GM12875 (cell line): ENCODE measurements around the gene ARL2BP.

Source experiments
- H3K4me3 ChIP-seq: one replicate; pipeline ENCODE4 v1.5.1; 2011; ENCODE audit warnings: low read depth, low read length, control low read depth
- TF ChIP-seq, protein P1 (sequence below): IDR thresholded peaks from 2 replicates; pipeline ENCODE4 v1.5.1; 2011; ENCODE audit warnings: low read depth, mild to moderate bottlenecking, control low read depth, inconsistent platforms, low read length, moderate library complexity, borderline replicate concordance; ENCODE audit not compliant: insufficient read depth

Gene ARL2BP

DNA sequence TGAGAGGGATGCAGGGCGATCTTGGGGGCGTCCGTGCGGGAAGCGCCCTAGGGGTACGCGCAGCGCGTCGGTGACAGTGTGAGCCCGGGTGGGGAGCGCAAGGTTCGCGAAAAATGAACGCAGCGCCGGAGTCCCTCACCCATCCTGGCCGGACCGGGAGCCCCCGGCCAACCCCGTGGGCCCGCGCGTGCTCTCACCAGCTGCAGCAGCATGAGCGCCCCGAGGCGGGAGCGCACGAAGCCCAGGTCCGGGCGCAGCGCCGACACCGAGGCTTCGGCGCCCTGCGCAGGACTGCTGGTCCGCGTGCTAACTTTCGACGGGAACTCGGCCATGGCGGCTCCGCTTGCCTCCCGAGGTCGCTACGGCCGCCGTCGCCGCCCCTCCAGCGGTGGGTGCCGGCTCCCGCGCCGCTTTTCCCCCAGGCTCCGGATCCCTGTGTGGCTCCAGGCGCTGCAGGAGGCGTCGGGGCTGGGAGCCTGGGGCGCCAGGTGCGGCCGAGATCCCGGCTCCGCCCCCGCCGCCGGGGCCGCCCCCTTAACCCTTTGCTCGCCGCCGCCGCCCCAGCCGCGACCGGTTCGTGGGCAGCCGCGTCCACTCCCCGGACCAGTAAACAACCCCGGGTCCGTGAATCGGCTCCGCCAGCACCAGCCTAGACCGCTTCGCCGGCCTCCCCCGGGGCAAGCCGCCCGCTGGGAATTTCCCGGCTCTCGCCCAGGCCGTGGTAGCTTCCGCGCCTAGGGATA, 39.3 kb downstream of the ARL2BP start, which contains the start of gene PLLP:
PLLP (minus strand) TSS at position 464 of the 743 bp plus-strand sequence; CDS start at position 332, 132 bp downstream.
- peak within 1 kb of the TSS; percentile 53 for H3K4me3 ChIP-seq

DNA sequence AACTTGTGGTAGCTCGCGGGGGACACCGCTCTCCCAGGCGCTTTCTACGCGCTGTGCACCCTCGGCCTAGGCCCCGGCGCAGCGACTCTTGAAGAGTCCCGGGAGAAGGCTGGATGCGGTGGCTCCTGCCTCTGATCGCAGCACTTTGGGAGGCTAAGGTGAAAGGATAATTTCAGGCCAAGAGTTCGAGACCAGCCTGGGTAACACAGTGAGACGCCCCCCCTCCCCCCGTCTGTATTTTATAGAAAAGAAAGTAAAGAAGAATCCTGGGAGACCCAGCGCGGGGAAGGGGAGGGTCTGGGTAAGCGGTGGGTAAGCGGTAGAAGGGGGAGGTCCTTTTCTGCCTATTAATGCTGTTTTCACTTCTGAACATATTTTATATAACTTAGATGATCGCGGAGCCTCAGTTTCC, 39.9 kb downstream of the ARL2BP start:
- TF ChIP-seq, protein P1, sequence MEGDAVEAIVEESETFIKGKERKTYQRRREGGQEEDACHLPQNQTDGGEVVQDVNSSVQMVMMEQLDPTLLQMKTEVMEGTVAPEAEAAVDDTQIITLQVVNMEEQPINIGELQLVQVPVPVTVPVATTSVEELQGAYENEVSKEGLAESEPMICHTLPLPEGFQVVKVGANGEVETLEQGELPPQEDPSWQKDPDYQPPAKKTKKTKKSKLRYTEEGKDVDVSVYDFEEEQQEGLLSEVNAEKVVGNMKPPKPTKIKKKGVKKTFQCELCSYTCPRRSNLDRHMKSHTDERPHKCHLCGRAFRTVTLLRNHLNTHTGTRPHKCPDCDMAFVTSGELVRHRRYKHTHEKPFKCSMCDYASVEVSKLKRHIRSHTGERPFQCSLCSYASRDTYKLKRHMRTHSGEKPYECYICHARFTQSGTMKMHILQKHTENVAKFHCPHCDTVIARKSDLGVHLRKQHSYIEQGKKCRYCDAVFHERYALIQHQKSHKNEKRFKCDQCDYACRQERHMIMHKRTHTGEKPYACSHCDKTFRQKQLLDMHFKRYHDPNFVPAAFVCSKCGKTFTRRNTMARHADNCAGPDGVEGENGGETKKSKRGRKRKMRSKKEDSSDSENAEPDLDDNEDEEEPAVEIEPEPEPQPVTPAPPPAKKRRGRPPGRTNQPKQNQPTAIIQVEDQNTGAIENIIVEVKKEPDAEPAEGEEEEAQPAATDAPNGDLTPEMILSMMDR: no peak
- H3K4me3 ChIP-seq: peak overlapping the region; percentile 53

More for the DNA sequence above, 39.3 kb downstream of the ARL2BP start, which contains the start of gene PLLP:
- TF ChIP-seq, protein P1: no peak

DNA sequence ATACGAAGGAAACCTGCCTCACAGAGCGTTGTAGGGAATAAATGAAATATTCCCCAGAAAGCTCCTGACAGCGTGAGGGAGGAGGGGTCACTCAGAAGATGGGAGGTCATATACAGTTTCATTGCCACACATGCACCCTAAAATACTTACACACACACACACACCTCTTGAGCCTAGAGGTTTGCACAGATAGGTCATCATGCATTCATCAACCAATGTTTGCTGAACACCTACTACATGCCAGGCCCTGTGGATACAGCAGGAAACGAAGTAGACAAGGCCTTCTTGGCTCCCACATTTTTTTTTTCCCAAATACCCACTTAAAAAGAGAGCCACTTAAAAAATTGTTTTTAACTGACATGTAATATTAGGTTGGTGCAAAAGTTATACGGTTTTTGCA, 40.3 kb downstream of the ARL2BP start:
- no peak overlapping the region for H3K4me3 ChIP-seq
- TF ChIP-seq, protein P1: no peak

DNA sequence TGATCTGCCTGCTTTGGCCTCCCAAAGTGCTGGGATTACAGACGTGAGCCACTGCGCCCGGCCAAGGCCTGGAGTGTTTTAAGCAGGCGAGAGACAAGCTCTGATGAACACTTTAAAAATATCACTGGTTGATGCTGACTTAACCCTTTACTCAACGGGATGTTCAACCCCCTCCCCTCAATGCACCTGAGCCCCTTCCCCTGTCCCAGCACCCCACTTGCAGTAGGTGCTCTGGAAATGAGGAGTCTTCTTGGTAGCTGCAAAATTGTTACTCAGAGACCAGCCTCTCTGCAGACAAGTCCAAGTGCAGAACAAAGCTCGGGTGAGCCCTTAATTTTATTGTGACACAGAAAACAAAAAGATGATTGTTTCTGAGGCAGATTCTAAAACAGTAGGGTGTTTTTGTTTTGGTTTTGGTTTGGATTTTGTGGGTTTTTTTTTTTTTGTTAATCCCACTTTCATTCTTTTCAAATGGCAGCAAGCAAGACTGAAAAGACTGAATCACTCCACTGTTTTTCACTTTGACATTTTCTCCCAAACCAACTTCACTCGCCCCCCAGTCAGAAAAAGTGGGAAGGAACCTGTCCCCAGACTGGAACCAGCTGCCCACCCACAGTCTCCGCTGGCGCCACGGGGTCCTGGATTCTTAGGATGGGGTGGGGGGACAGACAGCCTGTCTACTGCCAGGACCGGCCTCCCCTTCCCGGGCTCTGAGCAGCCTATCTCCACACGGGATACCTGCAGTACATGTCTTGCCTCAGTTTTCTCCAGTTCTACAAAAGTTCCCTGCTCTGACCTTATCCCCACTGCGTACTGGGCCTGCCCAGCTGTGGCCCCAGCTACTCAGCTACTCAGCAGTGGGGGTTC, 44.6 kb downstream of the ARL2BP start:
- TF ChIP-seq, protein P1: no peak
- H3K4me3 ChIP-seq: no peak overlapping the region

DNA sequence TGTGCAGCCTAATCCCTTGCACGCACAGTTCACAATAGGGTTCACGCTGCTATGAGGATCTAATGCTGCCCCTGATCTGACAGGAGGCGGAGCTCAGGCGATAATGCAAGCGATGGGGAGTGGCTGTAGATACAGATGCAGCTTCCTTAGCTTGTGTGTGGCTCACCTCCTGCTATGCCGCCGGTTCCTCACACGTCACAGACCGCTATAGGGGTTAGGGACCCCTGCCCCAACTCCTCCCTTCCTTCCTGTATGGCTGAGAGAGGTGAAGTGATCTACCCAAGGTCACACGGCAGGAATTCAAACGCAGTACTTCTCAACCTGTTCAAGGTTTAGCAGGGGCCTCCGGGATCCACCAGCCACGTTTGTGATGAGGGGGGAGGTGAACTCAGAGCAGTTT, 52.8 kb downstream of the ARL2BP start:
- no peak overlapping the region for H3K4me3 ChIP-seq
- TF ChIP-seq, protein P1: no peak

DNA sequence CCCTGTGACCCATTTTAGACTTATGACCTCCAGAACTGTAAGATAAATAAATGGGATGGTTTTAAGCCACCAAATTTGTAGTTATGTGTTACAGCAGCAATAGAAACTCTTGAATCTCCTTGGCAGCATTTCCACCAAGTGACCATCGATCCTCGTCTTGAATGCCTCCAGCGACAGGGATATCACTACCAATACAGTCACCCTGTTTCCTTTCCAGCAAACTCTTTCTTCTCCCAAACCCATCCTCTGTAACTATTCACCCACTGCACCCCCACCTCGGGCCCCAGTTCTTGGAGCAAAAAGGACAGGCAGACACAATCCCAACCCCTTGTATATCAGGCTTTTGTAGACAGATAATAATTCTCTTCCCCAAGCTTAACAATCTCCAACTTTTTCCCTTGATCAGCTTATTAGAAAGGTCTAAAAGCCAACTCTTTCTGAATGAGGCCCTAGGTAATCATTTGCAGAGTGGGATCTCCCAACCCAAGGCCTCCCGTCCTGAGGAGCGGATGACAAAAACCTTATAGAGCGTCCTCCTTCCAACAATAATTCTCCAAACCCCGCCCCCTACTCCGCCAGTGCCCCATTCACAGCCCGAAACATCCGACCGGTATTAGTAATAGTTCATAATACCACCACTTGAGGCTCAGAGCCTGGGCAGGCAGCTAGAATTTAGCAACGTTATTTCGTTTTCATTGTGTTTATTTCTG, 54.1 kb downstream of the ARL2BP start:
- TF ChIP-seq, protein P1: no peak
- H3K4me3 ChIP-seq: peak overlapping the region; percentile 31
